ENCODE measurements around the gene PLEKHD1. TPM values are rescaled to one million over a fixed set of nuclear protein-coding genes. Genes with fewer than 3 reads are reported as not detected.

PLEKHD1 gene
- total and polyA plus RNA-seq, 9 of the 15 experiments (the other 6 are each of a cell fraction or from before 2014, with no cell fraction given): not detected

DNA sequence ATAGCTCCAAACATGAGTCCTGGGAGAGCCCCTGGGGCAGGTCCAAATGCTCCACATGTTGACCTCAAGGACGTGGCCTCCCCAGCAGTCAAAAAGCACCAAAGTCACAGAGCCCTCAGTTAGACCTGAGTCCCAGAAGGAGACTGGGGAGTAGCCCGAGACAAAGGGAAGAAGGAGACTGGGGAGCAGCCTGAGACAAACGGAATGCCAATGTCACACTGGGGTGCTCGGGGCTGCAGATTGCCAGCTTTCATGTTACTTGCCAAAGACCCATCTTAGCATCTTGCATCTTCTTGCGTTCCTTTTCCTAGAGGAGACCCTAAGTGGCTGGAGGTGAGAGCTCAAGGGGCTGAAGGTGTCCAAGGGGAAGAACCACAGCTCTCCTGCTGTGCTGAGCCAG is 14.9 kb downstream of the PLEKHD1 start:
- in situ Hi-C loops (cut with MboI): no loop called here
- no TSS peak for BruUV-seq (replicated peaks)
- intact Hi-C loops (cut with micrococcal nuclease): no loop called here
- ATAC-seq: no peak
- POLR2A ChIA-PET: interaction anchor here (0.6 kb wide), 1 partner anchor 11 kb away, joined by 3 read pairs; no protein-coding TSS in a partner anchor
- no peaks in the 10 kb centered on the region for H3K4me1 ChIP-seq (replicated peaks in 1 of 2; ENCODE audit: control insufficient read depth in 2 of 2, insufficient read depth in 2 of 2, low read length in 2 of 2)
- H4K20me1 ChIP-seq (replicated peaks; ENCODE audit: control insufficient read depth, insufficient read depth, low read length): no peaks in the 10 kb centered on the region; the same call in 1 of the 2 replicates
- H3K4me2 ChIP-seq (ENCODE audit: insufficient read depth, low read length): no peak overlapping the region
- H3K4me3 ChIP-seq: no peak overlapping the region
- CTCF ChIA-PET (ENCODE audit: low intra/inter-chr PET ratio): no interaction called here
- H3K36me3 ChIP-seq (ENCODE audit: control insufficient read depth, insufficient read depth, low read length): no peaks in the 10 kb centered on the region
- H3K9ac ChIP-seq (ENCODE audit: insufficient read depth in 1 of 2, low read depth in 2 of 2, low read length in 2 of 2): no peak overlapping the region
- no peaks in the 10 kb centered on the region for H3K79me2 ChIP-seq (ENCODE audit: control insufficient read depth, insufficient read depth, low read length)
- no peak overlapping the region for H2AFZ ChIP-seq (ENCODE audit: low read depth, low read length)
- H3K27ac ChIP-seq (ENCODE audit: extremely low read depth, low read depth, low read length): no peak overlapping the region
- no peaks in the 10 kb centered on the region for H3K9me1 ChIP-seq (ENCODE audit: control insufficient read depth, insufficient read depth, low read length)
- no peak for DNase-seq (ENCODE audit: extremely low read depth in 1 of 4, low spot score in 3 of 4)
- 2% methylated on average over 5 of the region's 5 CpGs for WGBS (ENCODE audit: insufficient coverage, low coverage, missing lambda C conversion rate)
- no peak for FAIRE-seq
- peaks cover 0 to 22% of the 10 kb centered on the region in 2 experiments; a peak in 3 of 5 replicates for H3K27me3 ChIP-seq (ENCODE audit: control insufficient read depth in 2 of 2, insufficient read depth in 2 of 2, low read length in 2 of 2)
- no peaks in the 10 kb centered on the region for H3K9me3 ChIP-seq (replicated peaks; ENCODE audit: control insufficient read depth, insufficient read depth, low read depth, low read length)
- TF ChIP-seq, protein P1, sequence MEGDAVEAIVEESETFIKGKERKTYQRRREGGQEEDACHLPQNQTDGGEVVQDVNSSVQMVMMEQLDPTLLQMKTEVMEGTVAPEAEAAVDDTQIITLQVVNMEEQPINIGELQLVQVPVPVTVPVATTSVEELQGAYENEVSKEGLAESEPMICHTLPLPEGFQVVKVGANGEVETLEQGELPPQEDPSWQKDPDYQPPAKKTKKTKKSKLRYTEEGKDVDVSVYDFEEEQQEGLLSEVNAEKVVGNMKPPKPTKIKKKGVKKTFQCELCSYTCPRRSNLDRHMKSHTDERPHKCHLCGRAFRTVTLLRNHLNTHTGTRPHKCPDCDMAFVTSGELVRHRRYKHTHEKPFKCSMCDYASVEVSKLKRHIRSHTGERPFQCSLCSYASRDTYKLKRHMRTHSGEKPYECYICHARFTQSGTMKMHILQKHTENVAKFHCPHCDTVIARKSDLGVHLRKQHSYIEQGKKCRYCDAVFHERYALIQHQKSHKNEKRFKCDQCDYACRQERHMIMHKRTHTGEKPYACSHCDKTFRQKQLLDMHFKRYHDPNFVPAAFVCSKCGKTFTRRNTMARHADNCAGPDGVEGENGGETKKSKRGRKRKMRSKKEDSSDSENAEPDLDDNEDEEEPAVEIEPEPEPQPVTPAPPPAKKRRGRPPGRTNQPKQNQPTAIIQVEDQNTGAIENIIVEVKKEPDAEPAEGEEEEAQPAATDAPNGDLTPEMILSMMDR (IDR thresholded peaks at IDR 0.05 in 2 of 3, conservative IDR thresholded peaks at IDR 0.05 in 1 of 3; ENCODE audit: insufficient read depth in 2 of 3, low read depth in 1 of 3, low read length in 3 of 3): no peak
- TF ChIP-seq TRIM24 (IDR thresholded peaks at IDR 0.05): no peak
- TF ChIP-seq LCOR (CRISPR knock-in tag; IDR thresholded peaks at IDR 0.05): no peak
- TF ChIP-seq, protein P2, sequence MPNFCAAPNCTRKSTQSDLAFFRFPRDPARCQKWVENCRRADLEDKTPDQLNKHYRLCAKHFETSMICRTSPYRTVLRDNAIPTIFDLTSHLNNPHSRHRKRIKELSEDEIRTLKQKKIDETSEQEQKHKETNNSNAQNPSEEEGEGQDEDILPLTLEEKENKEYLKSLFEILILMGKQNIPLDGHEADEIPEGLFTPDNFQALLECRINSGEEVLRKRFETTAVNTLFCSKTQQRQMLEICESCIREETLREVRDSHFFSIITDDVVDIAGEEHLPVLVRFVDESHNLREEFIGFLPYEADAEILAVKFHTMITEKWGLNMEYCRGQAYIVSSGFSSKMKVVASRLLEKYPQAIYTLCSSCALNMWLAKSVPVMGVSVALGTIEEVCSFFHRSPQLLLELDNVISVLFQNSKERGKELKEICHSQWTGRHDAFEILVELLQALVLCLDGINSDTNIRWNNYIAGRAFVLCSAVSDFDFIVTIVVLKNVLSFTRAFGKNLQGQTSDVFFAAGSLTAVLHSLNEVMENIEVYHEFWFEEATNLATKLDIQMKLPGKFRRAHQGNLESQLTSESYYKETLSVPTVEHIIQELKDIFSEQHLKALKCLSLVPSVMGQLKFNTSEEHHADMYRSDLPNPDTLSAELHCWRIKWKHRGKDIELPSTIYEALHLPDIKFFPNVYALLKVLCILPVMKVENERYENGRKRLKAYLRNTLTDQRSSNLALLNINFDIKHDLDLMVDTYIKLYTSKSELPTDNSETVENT (CRISPR knock-in tag; IDR thresholded peaks at IDR 0.05): no peak
- TF ChIP-seq HMG20A (CRISPR knock-in tag; conservative IDR thresholded peaks at IDR 0.05): no peak
- TF ChIP-seq, protein P3, sequence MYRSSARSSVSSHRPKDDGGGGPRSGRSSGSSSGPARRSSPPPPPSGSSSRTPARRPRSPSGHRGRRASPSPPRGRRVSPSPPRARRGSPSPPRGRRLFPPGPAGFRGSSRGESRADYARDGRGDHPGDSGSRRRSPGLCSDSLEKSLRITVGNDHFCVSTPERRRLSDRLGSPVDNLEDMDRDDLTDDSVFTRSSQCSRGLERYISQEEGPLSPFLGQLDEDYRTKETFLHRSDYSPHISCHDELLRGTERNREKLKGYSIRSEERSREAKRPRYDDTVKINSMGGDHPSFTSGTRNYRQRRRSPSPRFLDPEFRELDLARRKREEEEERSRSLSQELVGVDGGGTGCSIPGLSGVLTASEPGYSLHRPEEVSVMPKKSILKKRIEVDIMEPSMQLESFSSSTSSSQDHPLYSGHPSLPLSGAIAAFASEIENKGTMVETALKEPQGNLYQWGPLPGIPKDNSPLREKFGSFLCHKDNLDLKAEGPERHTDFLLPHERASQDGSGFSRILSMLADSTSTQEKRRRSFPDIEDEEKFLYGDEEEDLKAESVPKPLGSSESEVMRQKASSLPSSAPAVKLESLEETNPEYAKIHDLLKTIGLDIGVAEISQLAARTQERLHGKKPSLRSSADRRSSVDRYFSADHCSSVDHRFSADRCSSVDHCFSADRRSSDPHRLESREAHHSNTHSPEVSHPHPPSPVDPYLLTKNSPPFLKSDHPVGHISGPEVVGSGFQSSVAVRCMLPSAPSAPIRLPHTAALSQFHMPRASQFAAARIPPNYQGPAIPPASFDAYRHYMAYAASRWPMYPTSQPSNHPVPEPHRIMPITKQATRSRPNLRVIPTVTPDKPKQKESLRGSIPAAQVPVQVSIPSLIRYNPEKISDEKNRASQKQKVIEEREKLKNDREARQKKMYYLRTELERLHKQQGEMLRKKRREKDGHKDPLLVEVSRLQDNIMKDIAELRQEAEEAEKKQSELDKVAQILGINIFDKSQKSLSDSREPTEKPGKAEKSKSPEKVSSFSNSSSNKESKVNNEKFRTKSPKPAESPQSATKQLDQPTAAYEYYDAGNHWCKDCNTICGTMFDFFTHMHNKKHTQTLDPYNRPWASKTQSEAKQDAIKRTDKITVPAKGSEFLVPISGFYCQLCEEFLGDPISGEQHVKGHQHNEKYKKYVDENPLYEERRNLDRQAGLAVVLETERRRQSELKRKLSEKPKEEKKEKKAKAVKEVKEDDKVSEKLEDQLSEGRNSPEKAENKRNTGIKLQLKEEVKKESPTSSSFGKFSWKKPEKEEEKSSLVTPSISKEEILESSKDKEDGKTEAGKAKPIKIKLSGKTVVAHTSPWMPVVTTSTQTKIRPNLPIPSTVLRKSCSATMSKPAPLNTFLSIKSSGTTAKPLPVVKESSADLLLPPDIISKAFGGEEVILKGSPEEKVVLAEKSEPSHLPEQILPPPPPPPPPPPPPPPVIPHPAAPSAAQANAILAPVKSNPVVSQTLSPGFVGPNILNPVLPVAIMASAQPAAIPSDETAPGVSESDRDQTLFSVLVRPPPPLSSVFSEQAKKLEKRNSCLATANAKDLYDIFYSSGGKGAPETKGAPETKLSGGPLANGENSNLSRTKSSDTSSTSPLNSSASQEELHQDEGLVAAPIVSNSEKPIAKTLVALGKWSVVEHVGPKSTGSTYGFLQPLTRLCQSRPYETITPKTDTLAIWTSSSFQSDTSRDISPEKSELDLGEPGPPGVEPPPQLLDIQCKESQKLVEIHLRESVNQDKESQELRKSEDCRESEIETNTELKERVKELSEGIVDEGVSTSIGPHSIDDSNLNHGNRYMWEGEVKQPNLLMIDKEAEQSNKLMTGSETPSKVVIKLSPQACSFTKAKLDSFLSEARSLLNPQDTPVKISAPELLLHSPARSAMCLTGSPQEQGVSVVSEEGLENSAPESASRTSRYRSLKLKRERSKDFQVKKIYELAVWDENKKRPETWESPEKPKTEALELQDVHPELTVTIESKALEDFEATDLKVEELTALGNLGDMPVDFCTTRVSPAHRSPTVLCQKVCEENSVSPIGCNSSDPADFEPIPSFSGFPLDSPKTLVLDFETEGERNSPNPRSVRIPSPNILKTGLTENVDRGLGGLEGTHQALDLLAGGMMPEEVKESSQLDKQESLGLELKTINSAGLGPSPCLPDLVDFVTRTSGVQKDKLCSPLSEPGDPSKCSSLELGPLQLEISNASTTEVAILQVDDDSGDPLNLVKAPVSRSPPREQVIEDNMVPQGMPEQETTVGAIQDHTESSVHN (IDR thresholded peaks at IDR 0.05; ENCODE audit: borderline replicate concordance in 1 of 2, low read depth in 1 of 2): no peak
- no peak for TF ChIP-seq HDGF (IDR thresholded peaks at IDR 0.05)
- TF ChIP-seq, protein P4, sequence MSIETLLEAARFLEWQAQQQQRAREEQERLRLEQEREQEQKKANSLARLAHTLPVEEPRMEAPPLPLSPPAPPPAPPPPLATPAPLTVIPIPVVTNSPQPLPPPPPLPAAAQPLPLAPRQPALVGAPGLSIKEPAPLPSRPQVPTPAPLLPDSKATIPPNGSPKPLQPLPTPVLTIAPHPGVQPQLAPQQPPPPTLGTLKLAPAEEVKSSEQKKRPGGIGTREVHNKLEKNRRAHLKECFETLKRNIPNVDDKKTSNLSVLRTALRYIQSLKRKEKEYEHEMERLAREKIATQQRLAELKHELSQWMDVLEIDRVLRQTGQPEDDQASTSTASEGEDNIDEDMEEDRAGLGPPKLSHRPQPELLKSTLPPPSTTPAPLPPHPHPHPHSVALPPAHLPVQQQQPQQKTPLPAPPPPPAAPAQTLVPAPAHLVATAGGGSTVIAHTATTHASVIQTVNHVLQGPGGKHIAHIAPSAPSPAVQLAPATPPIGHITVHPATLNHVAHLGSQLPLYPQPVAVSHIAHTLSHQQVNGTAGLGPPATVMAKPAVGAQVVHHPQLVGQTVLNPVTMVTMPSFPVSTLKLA (conservative IDR thresholded peaks at IDR 0.05): no peak
- TF ChIP-seq ZNF24 (IDR thresholded peaks at IDR 0.05): no peak

Measured in K562 (cell line).